Calu3 (cell line): ENCODE measurements around the gene KCNK10. TPM values are rescaled to one million over a fixed set of nuclear protein-coding genes. Genes with fewer than 3 reads are reported as not detected.

Source experiments
- BruUV-seq: library from RNA; stranded (reverse); fragments of 400-500 nt; replicated peaks from 2 replicates; lab custom pipeline; 2021; lab: Mats Ljungman, UMichigan
- CTCF ChIA-PET: fragments of 300-600 bp; sonication (Branson Sonifier 250); formaldehyde crosslinking; loops from one replicate; lab custom pipeline; 2022; ENCODE audit warnings: antibody characterized with exemption; lab: Charles Lee
- DNase-seq: peaks from one replicate; pipeline ENCODE4 v3.0.0; 2022
- H3K27ac Mint-ChIP-seq: one replicate; pipeline ENCODE4 v1.8.0; 2022; ENCODE audit warnings: mixed read lengths; ENCODE audit not compliant: unreplicated experiment
- H3K27me3 Mint-ChIP-seq: one replicate; pipeline ENCODE4 v1.8.0; 2022; ENCODE audit warnings: mixed read lengths; ENCODE audit not compliant: unreplicated experiment
- H3K36me3 Mint-ChIP-seq: one replicate; pipeline ENCODE4 v1.8.0; 2022; ENCODE audit warnings: mild to moderate bottlenecking, moderate library complexity, mixed read lengths; ENCODE audit not compliant: insufficient read depth, unreplicated experiment
- H3K4me1 Mint-ChIP-seq: one replicate; pipeline ENCODE4 v1.8.0; 2022; ENCODE audit warnings: mild to moderate bottlenecking, low read depth, mixed read lengths; ENCODE audit not compliant: unreplicated experiment
- H3K4me3 Mint-ChIP-seq: one replicate; pipeline ENCODE4 v1.8.0; 2022; ENCODE audit warnings: mild to moderate bottlenecking, low read depth, moderate library complexity, mixed read lengths; ENCODE audit not compliant: unreplicated experiment
- H3K9me3 Mint-ChIP-seq: one replicate; pipeline ENCODE4 v1.8.0; 2022; ENCODE audit warnings: low read depth, mixed read lengths; ENCODE audit not compliant: unreplicated experiment
- intact Hi-C: fragments of 100-400 bp; cut with micrococcal nuclease; formaldehyde crosslinking; loops from one replicate; pipeline ENCODE4 v1.10.0; 2022; ENCODE audit not compliant: unreplicated experiment
- total RNA-seq: library from RNA; stranded (reverse); gene quantifications from 2 replicates; pipeline ENCODE4 v1.2.3, GENCODE V29; 2022
- TF ChIP-seq, protein P1 (sequence below): fragments of 200-600 bp; IDR thresholded peaks from one replicate; pipeline ENCODE4 v1.8.0; 2022; ENCODE audit warnings: antibody characterized with exemption; ENCODE audit not compliant: unreplicated experiment

Gene KCNK10
- total RNA-seq, 1 experiment from 2014 or later: not detected

DNA sequence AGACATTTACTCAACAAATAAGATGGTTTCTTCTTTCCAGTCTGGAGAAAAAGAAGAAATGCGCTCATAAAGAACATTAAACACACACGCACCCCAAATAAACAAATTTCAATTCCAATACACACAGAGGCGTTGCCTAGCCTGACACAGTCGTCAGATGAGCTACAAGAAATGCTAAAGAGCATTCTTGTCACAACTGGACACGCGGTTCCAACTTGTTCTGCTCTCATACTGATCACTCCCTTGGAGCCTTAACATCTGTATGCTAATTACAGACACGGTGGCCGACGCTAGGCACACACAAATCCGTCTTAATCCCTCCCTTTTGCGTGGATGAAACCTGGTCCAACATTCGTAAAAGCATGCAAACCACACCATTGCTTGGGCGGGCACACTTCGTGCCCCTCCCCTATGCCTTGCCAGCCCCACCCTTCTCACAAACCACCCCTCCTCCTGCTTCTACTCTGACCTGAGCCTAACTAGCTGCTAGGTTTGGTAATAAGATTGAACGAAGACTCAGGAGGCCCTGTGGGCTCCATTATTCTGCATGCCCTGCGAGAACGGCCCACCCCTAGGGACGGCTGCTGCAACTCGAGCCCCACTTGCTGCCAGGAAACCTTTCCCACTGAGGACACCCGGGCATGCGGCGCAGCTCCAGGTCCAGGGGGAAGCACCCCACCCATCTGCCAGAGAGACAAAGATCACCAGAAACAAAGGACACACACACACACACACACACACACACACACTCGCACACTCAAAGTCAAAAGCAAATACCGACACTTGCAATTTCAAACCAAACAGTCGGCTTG, 1.2 kb downstream of the KCNK10 start:
- H3K4me3 Mint-ChIP-seq: no peak overlapping the region
- peaks cover 7% of the 10 kb centered on the region for H3K4me1 Mint-ChIP-seq
- CTCF ChIA-PET: no interaction called here
- no peaks in the 10 kb centered on the region for H3K36me3 Mint-ChIP-seq
- H3K9me3 Mint-ChIP-seq: no peaks in the 10 kb centered on the region
- H3K27ac Mint-ChIP-seq: no peak overlapping the region
- TF ChIP-seq, protein P1, sequence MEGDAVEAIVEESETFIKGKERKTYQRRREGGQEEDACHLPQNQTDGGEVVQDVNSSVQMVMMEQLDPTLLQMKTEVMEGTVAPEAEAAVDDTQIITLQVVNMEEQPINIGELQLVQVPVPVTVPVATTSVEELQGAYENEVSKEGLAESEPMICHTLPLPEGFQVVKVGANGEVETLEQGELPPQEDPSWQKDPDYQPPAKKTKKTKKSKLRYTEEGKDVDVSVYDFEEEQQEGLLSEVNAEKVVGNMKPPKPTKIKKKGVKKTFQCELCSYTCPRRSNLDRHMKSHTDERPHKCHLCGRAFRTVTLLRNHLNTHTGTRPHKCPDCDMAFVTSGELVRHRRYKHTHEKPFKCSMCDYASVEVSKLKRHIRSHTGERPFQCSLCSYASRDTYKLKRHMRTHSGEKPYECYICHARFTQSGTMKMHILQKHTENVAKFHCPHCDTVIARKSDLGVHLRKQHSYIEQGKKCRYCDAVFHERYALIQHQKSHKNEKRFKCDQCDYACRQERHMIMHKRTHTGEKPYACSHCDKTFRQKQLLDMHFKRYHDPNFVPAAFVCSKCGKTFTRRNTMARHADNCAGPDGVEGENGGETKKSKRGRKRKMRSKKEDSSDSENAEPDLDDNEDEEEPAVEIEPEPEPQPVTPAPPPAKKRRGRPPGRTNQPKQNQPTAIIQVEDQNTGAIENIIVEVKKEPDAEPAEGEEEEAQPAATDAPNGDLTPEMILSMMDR: no peak
- BruUV-seq: no TSS peak
- no peak for DNase-seq
- intact Hi-C loops: no loop called here
- no peaks in the 10 kb centered on the region for H3K27me3 Mint-ChIP-seq

DNA sequence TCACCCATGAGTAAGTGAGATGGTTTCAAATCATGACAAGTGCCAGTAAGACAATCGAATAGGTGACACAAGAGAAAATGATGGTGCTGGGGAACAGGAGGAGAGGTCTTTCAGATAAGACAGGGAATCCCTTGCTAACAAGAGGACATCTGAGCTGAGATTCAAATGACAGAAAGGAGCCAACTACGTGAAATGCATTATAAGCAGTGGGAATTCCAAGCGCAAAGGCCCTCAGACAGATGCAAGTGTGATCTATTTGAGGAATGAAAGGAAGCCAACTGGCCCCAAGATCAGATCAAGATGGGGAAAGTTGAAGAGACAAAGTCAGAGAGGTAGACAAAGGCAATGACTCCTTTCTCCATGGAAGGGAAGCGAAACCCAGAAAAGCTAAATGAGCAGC, 4.7 kb downstream of the KCNK10 start:
- H3K27me3 Mint-ChIP-seq: no peaks in the 10 kb centered on the region
- no peak for DNase-seq
- TF ChIP-seq, protein P1: no peak
- no peak overlapping the region for H3K27ac Mint-ChIP-seq
- H3K36me3 Mint-ChIP-seq: no peaks in the 10 kb centered on the region
- intact Hi-C loops: no loop called here
- no peaks in the 10 kb centered on the region for H3K9me3 Mint-ChIP-seq
- no peak overlapping the region for H3K4me3 Mint-ChIP-seq
- CTCF ChIA-PET: no interaction called here
- peaks cover under 1% of the 10 kb centered on the region for H3K4me1 Mint-ChIP-seq
- BruUV-seq: no TSS peak

DNA sequence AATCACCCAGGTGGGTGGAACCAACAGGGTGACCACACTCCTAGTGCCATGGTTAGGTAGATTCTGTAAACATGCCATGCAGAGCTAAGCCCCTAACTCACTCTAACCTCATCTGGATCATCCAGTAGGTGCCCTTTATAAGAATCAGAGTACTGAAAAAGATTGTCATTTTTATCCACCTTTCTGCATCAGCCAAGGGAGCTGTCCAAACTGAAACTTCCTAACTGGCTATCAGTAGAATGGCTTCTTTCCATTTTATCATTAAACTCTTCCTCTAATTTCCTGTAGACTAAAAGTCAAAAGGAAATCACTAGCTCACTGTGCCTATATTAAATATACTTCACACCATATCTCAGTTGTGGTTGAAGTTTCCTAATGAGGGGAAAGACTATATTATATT, 6.5 kb downstream of the KCNK10 start:
- Mint-ChIP-seq H3K36me3 (no peaks in the 10 kb centered on the region), H3K4me3 (no peak overlapping the region), H3K27ac (no peak overlapping the region), H3K27me3 (no peaks in the 10 kb centered on the region), H3K9me3 (no peaks in the 10 kb centered on the region), H3K4me1 (no peaks in the 10 kb centered on the region)
- TF ChIP-seq, protein P1: no peak
- CTCF ChIA-PET: no interaction called here
- intact Hi-C loops: no loop called here
- no TSS peak for BruUV-seq
- no peak for DNase-seq

DNA sequence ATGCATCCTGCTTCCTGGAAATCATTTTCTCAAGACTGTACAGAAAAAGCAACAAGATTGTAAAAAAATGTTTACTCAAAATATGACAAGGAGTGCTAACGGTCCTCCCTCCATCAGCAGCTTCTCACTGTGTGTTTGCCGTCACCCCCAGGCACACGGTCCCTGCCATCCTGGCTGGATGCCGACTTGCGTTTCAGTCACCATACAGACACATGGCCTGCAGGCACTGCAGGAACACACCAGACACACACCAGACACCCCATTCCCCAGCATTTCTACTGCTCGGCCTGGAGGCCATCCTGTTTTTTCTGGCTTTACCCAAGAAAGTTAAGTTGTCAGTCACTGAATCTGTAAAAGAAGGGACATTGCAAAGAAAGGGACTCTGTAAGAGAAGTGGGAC, 10.8 kb downstream of the KCNK10 start:
- Mint-ChIP-seq H3K9me3 (no peaks in the 10 kb centered on the region), H3K4me1 (no peaks in the 10 kb centered on the region), H3K36me3 (no peaks in the 10 kb centered on the region), H3K27me3 (no peaks in the 10 kb centered on the region), H3K4me3 (no peak overlapping the region), H3K27ac (no peak overlapping the region)
- intact Hi-C loops: no loop called here
- no TSS peak for BruUV-seq
- DNase-seq: no peak
- TF ChIP-seq, protein P1: no peak
- CTCF ChIA-PET: no interaction called here
